ENCODE data around the gene RNF220. TPM values are rescaled to one million over a fixed set of nuclear protein-coding genes. Genes with fewer than 3 reads are reported as not detected.
A peak's percentile ranks its signal among the peaks of the same experiment; 100 is the strongest.

The RNF220 gene
- total and polyA plus RNA-seq, 9 of the 15 experiments (the other 6 are each of a cell fraction or from before 2014, with no cell fraction given) = 5.1 to 117 (median 66.9) TPM

GRCh38 chr1:44676484-44677200 lies 271.6 kb downstream of the RNF220 start (continued):
- TF ChIP-seq SPI1 (IDR thresholded peaks at IDR 0.05; ENCODE audit: borderline replicate concordance, low read depth, low read length) = peak; percentile 96
- TF ChIP-seq, protein P1, sequence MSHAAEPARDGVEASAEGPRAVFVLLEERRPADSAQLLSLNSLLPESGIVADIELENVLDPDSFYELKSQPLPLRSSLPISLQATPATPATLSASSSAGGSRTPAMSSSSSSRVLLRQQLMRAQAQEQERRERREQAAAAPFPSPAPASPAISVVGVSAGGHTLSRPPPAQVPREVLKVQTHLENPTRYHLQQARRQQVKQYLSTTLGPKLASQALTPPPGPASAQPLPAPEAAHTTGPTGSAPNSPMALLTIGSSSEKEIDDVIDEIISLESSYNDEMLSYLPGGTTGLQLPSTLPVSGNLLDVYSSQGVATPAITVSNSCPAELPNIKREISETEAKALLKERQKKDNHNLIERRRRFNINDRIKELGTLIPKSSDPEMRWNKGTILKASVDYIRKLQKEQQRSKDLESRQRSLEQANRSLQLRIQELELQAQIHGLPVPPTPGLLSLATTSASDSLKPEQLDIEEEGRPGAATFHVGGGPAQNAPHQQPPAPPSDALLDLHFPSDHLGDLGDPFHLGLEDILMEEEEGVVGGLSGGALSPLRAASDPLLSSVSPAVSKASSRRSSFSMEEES (CRISPR knock-in tag; IDR thresholded peaks at IDR 0.05) = no peak
- 0 out of 2 replicates have a peak, but pooled peaks have one; percentile 63 for TF ChIP-seq ZNF589 (CRISPR knock-in tag; IDR thresholded peaks at IDR 0.05; ENCODE audit: low read depth)
- peak in 1 of 2 experiments; percentile 90; a peak in 2 of 4 replicates for TF ChIP-seq ETV6 (IDR thresholded peaks at IDR 0.05; ENCODE audit: borderline replicate concordance in 1 of 2, low read depth in 2 of 2, low read length in 1 of 2)
- no peak for TF ChIP-seq ETV6 (CRISPR knock-in tag; IDR thresholded peaks at IDR 0.05; ENCODE audit: borderline replicate concordance)
- TF ChIP-seq, protein P2, sequence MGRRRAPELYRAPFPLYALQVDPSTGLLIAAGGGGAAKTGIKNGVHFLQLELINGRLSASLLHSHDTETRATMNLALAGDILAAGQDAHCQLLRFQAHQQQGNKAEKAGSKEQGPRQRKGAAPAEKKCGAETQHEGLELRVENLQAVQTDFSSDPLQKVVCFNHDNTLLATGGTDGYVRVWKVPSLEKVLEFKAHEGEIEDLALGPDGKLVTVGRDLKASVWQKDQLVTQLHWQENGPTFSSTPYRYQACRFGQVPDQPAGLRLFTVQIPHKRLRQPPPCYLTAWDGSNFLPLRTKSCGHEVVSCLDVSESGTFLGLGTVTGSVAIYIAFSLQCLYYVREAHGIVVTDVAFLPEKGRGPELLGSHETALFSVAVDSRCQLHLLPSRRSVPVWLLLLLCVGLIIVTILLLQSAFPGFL (CRISPR knock-in tag; IDR thresholded peaks at IDR 0.05) = no peak
- TF ChIP-seq HMGXB4 (CRISPR knock-in tag; IDR thresholded peaks at IDR 0.05) = no peak
- peak; percentile 33; the same call in 1 of the 2 replicates for TF ChIP-seq ETV5 (CRISPR knock-in tag; IDR thresholded peaks at IDR 0.05; ENCODE audit: low read depth)
- TF ChIP-seq BRD9 (IDR thresholded peaks at IDR 0.05; ENCODE audit: low read depth, partially characterized antibody) = no peak
- TF ChIP-seq ARNT (IDR thresholded peaks at IDR 0.05) = no peak
- TF ChIP-seq NONO (IDR thresholded peaks at IDR 0.05; ENCODE audit: low read depth in 2 of 2, low read length in 1 of 2) = no peak
- TF ChIP-seq MBD1 (CRISPR knock-in tag; IDR thresholded peaks at IDR 0.05) = no peak
- TF ChIP-seq, protein P3, sequence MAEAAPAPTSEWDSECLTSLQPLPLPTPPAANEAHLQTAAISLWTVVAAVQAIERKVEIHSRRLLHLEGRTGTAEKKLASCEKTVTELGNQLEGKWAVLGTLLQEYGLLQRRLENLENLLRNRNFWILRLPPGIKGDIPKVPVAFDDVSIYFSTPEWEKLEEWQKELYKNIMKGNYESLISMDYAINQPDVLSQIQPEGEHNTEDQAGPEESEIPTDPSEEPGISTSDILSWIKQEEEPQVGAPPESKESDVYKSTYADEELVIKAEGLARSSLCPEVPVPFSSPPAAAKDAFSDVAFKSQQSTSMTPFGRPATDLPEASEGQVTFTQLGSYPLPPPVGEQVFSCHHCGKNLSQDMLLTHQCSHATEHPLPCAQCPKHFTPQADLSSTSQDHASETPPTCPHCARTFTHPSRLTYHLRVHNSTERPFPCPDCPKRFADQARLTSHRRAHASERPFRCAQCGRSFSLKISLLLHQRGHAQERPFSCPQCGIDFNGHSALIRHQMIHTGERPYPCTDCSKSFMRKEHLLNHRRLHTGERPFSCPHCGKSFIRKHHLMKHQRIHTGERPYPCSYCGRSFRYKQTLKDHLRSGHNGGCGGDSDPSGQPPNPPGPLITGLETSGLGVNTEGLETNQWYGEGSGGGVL (CRISPR knock-in tag; IDR thresholded peaks at IDR 0.05) = no peak
- TF ChIP-seq CXXC5 (CRISPR knock-in tag; IDR thresholded peaks at IDR 0.05) = no peak
- TF ChIP-seq NR2C2 (CRISPR knock-in tag; IDR thresholded peaks at IDR 0.05) = peak; percentile 68; the same call in 1 of the 2 replicates
- peak; percentile 94 for TF ChIP-seq NR2C2 (tag; IDR thresholded peaks at IDR 0.05)
- TF ChIP-seq, protein P4, sequence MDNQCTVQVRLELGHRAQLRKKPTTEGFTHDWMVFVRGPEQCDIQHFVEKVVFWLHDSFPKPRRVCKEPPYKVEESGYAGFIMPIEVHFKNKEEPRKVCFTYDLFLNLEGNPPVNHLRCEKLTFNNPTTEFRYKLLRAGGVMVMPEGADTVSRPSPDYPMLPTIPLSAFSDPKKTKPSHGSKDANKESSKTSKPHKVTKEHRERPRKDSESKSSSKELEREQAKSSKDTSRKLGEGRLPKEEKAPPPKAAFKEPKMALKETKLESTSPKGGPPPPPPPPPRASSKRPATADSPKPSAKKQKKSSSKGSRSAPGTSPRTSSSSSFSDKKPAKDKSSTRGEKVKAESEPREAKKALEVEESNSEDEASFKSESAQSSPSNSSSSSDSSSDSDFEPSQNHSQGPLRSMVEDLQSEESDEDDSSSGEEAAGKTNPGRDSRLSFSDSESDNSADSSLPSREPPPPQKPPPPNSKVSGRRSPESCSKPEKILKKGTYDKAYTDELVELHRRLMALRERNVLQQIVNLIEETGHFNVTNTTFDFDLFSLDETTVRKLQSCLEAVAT (IDR thresholded peaks at IDR 0.05) = peak in 1 of 2 experiments; percentile 75; a peak in 2 of 4 replicates

Measured in K562 (cell line).